GM23338 (cell line): ENCODE results near the gene NEK8. TPM values are rescaled to one million over a fixed set of nuclear protein-coding genes. Genes with fewer than 3 reads are reported as not detected.

Experiments
- ATAC-seq: fragments of 200-7000 bp; cut with Tn5 transposase; 3 replicates; pipeline ENCODE4 v1.9.1; 2020
- DNase-seq: peaks from one replicate; pipeline ENCODE4 v3.0.0-alpha.2; 2015; ENCODE audit warnings: low spot score
- H2AFZ ChIP-seq: fragments of 200-600 bp; sonication (generic); 2 replicates; pipeline ENCODE4 v1.8.0; 2016; ENCODE audit warnings: antibody characterized with exemption, mild to moderate bottlenecking, moderate library complexity
- H3F3A ChIP-seq: fragments of 200-600 bp; sonication (generic); replicated peaks from 2 replicates; pipeline ENCODE4 v1.8.0; 2017; ENCODE audit warnings: antibody characterized with exemption, mixed run types, low read depth
- H3K27ac ChIP-seq: fragments of 200-600 bp; sonication (generic); 2 replicates; pipeline ENCODE4 v1.6.1; 2016; ENCODE audit warnings: low read depth
- H3K27me3 ChIP-seq: fragments of 200-600 bp; sonication (generic); 2 replicates; pipeline ENCODE4 v1.8.0; 2016; ENCODE audit warnings: mild to moderate bottlenecking, mixed run types, moderate library complexity; ENCODE audit not compliant: insufficient read depth
- H3K36me3 ChIP-seq: fragments of 200-600 bp; sonication (generic); 2 replicates; pipeline ENCODE4 v1.8.0; 2016; ENCODE audit warnings: mild to moderate bottlenecking; ENCODE audit not compliant: insufficient read depth
- H3K4me1 ChIP-seq: fragments of 200-600 bp; sonication (generic); 2 replicates; pipeline ENCODE4 v1.8.0; 2016; ENCODE audit warnings: mild to moderate bottlenecking, moderate library complexity; ENCODE audit not compliant: insufficient read depth
- H3K4me2 ChIP-seq: fragments of 200-600 bp; sonication (generic); 2 replicates; pipeline ENCODE4 v1.7.1; 2017; ENCODE audit warnings: mixed run types
- H3K4me3 ChIP-seq: fragments of 200-600 bp; sonication (generic); 2 replicates; pipeline ENCODE4 v1.6.1; 2016; ENCODE audit warnings: mixed run types
- H3K79me2 ChIP-seq: fragments of 200-600 bp; sonication (generic); replicated peaks from 2 replicates; pipeline ENCODE4 v1.8.0; 2017; ENCODE audit warnings: mild to moderate bottlenecking; ENCODE audit not compliant: insufficient read depth
- H3K9me2 ChIP-seq: fragments of 200-600 bp; sonication (generic); 2 replicates; pipeline ENCODE4 v1.8.0; 2017; ENCODE audit not compliant: insufficient read depth
- H4K20me1 ChIP-seq: fragments of 200-600 bp; sonication (generic); replicated peaks from 2 replicates; pipeline ENCODE4 v1.8.0; 2017; ENCODE audit warnings: mild to moderate bottlenecking; ENCODE audit not compliant: insufficient read depth
- H3K27ac Mint-ChIP-seq: 2 replicates; pipeline ENCODE4 v1.8.0; 2020; ENCODE audit warnings: inconsistent platforms, mild to moderate bottlenecking, moderate library complexity, mixed read lengths
- H3K27me3 Mint-ChIP-seq: 3 replicates; pipeline ENCODE4 v1.8.0; 2022; ENCODE audit warnings: low read depth, mild to moderate bottlenecking, moderate library complexity, mixed read lengths, inconsistent platforms; ENCODE audit not compliant: insufficient read depth, poor library complexity
- H3K36me3 Mint-ChIP-seq: 3 replicates; pipeline ENCODE4 v1.8.0; 2021; ENCODE audit warnings: low read depth, mild to moderate bottlenecking, inconsistent platforms, moderate library complexity, mixed read lengths
- H3K4me1 Mint-ChIP-seq: 3 replicates; pipeline ENCODE4 v1.8.0; 2020; ENCODE audit warnings: mild to moderate bottlenecking, inconsistent platforms, mixed read lengths
- H3K4me3 Mint-ChIP-seq: 3 replicates; pipeline ENCODE4 v1.8.0; 2021; ENCODE audit warnings: moderate library complexity, mild to moderate bottlenecking, inconsistent platforms, mixed read lengths
- H3K9me3 Mint-ChIP-seq: 3 replicates; pipeline ENCODE4 v1.8.0; 2020; ENCODE audit warnings: moderate library complexity, mild to moderate bottlenecking, inconsistent platforms, mixed read lengths
- CREB1 ChIP-seq: fragments of 250-450 bp; sonication (Bioruptor Pico); IDR thresholded peaks from 2 replicates; pipeline ENCODE4 v1.5.0; 2020; ENCODE audit warnings: low read depth, mild to moderate bottlenecking, moderate library complexity
- EZH2 ChIP-seq: fragments of 200-600 bp; sonication (generic); IDR thresholded peaks from one replicate; pipeline ENCODE4 v1.8.0; 2017; ENCODE audit warnings: antibody characterized with exemption, mild to moderate bottlenecking, low read depth; ENCODE audit not compliant: unreplicated experiment
- JUNB ChIP-seq: IDR thresholded peaks from one replicate; pipeline ENCODE4 v1.6.1; 2016; ENCODE audit warnings: antibody characterized with exemption; ENCODE audit not compliant: unreplicated experiment
- NANOG ChIP-seq: IDR thresholded peaks from 2 replicates; pipeline ENCODE4 v1.6.1; 2016; ENCODE audit warnings: antibody characterized with exemption, borderline replicate concordance
- POLR2AphosphoS5 ChIP-seq: IDR thresholded peaks from 2 replicates; pipeline ENCODE4 v1.6.1; 2016; ENCODE audit warnings: antibody characterized with exemption, low read depth
- STAT1 ChIP-seq: IDR thresholded peaks from one replicate; pipeline ENCODE4 v1.6.1; 2016; ENCODE audit warnings: antibody characterized with exemption; ENCODE audit not compliant: unreplicated experiment
- ZNF331 ChIP-seq: fragments of 250-450 bp; sonication (Bioruptor Pico); IDR thresholded peaks from 2 replicates; pipeline ENCODE4 v1.5.0; 2020; ENCODE audit warnings: low read depth, mild to moderate bottlenecking, moderate library complexity
- ZNF462 ChIP-seq: fragments of 250-450 bp; sonication (Bioruptor Pico); IDR thresholded peaks from 2 replicates; pipeline ENCODE4 v1.5.0; 2020; ENCODE audit warnings: mild to moderate bottlenecking, moderate library complexity
- polyA plus RNA-seq: library from polyadenylated mRNA; unstranded; fragments of >200 nt; fragmentation: Nextera tagmentation; extraction: Ambion mirVana; gene quantifications from 2 replicates; pipeline ENCODE4 v1.2.1, GENCODE V29; 2016
- total RNA-seq: library from RNA; depleted of rRNA; stranded (reverse); fragments of >200 nt; shearing (Covaris generic); gene quantifications from 2 replicates; pipeline ENCODE4 v1.2.3, GENCODE V29; 2014
- TF ChIP-seq, protein P1 (sequence below): IDR thresholded peaks from 2 replicates; pipeline ENCODE4 v1.6.1; 2016; ENCODE audit warnings: antibody characterized with exemption
- TF ChIP-seq, protein P2 (sequence below), 2 experiments: fragments of 200-600 bp in 1 of 2; sonication (generic) in 1 of 2; conservative IDR thresholded peaks; 2 replicates each; pipeline versions ENCODE4 v1.5.1 to v1.6.1; 2016 to 2017; ENCODE audit warnings: antibody characterized with exemption in 2 of 2, low read depth in 2 of 2, mild to moderate bottlenecking in 2 of 2, moderate library complexity in 1 of 2

The NEK8 gene
- total and polyA plus RNA-seq, 2 experiments from 2014 or later = 10.0 to 14.9 TPM

- no peaks in the 10 kb centered on the region for H3K9me3 Mint-ChIP-seq
- DNase-seq (peak; percentile 60), ATAC-seq (peak; percentile 1)
- Histone ChIP-seq H3K4me2 (peak overlapping the region; percentile 96), H3K9me2 (no peaks in the 10 kb centered on the region), H3K4me3 (peak overlapping the region; percentile 93), H3K4me1 (peaks cover 38% of the 10 kb centered on the region), H3F3A (peaks cover 53% of the 10 kb centered on the region), H3K27me3 (no peaks in the 10 kb centered on the region), H3K27ac (peak overlapping the region; percentile 99), H2AFZ (no peak overlapping the region), H3K79me2 (peaks cover 32% of the 10 kb centered on the region), H4K20me1 (peaks cover 14% of the 10 kb centered on the region), H3K36me3 (peaks cover 22% of the 10 kb centered on the region)
- peaks cover 47% of the 10 kb centered on the region for H3K4me1 Mint-ChIP-seq
- TF ChIP-seq JUNB = no peak
- TF ChIP-seq, protein P1, sequence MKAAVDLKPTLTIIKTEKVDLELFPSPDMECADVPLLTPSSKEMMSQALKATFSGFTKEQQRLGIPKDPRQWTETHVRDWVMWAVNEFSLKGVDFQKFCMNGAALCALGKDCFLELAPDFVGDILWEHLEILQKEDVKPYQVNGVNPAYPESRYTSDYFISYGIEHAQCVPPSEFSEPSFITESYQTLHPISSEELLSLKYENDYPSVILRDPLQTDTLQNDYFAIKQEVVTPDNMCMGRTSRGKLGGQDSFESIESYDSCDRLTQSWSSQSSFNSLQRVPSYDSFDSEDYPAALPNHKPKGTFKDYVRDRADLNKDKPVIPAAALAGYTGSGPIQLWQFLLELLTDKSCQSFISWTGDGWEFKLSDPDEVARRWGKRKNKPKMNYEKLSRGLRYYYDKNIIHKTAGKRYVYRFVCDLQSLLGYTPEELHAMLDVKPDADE = no peak
- no peak for TF ChIP-seq ZNF331 (CRISPR knock-in tag)
- peaks cover 50% of the 10 kb centered on the region for H3K27me3 Mint-ChIP-seq
- peaks cover 64% of the 10 kb centered on the region for H3K36me3 Mint-ChIP-seq
- peak overlapping the region; percentile 91 for H3K4me3 Mint-ChIP-seq
- peak overlapping the region; percentile 98 for H3K27ac Mint-ChIP-seq
Observed at GRCh38 chr17:28745786-28746411, 17.3 kb downstream of the NEK8 start.

DNA sequence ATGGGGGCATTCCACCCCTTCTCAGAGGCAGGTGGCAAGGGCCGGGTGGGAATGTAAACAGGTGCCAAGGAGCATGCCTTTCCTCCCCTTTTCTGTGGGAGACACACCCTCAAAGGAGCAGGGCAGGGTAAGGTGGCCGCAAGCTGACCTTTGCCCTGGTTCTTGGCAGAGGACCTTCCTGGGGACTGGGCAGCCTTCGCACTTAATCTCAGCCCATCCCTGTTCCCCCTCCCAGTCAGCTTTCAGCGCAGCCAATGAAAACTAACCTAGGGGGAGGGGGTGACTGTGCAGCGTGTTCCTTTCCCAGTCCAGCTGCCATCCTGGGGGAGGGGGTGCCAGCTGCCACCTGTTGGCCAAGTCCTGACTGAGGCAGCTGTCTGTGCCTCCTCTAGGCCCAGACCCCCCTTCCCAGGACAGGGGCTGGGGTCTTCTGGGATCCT, 18.0 kb downstream of the NEK8 start:
- DNase-seq (peak; percentile 63), ATAC-seq (peak; percentile 2)
- Histone ChIP-seq H3F3A (peaks cover 59% of the 10 kb centered on the region), H3K4me2 (peak overlapping the region; percentile 96), H3K4me3 (peak overlapping the region; percentile 93), H3K27ac (peak overlapping the region; percentile 99), H3K27me3 (no peaks in the 10 kb centered on the region), H3K9me2 (no peaks in the 10 kb centered on the region), H3K79me2 (peaks cover 32% of the 10 kb centered on the region), H2AFZ (no peak overlapping the region), H4K20me1 (peaks cover 20% of the 10 kb centered on the region), H3K4me1 (peaks cover 38% of the 10 kb centered on the region), H3K36me3 (peaks cover 28% of the 10 kb centered on the region)
- peak overlapping the region; percentile 91 for H3K4me3 Mint-ChIP-seq
- H3K27ac Mint-ChIP-seq = peak overlapping the region; percentile 98
- peaks cover 48% of the 10 kb centered on the region for H3K27me3 Mint-ChIP-seq
- no peaks in the 10 kb centered on the region for H3K9me3 Mint-ChIP-seq
- H3K36me3 Mint-ChIP-seq = peaks cover 71% of the 10 kb centered on the region
- H3K4me1 Mint-ChIP-seq = peaks cover 47% of the 10 kb centered on the region
- TF ChIP-seq ZNF462 = no peak
- no peak for TF ChIP-seq STAT1
- no peak for TF ChIP-seq POLR2AphosphoS5
- TF ChIP-seq CREB1 (CRISPR knock-in tag) = no peak
- no peak for TF ChIP-seq EZH2
- TF ChIP-seq, protein P2, sequence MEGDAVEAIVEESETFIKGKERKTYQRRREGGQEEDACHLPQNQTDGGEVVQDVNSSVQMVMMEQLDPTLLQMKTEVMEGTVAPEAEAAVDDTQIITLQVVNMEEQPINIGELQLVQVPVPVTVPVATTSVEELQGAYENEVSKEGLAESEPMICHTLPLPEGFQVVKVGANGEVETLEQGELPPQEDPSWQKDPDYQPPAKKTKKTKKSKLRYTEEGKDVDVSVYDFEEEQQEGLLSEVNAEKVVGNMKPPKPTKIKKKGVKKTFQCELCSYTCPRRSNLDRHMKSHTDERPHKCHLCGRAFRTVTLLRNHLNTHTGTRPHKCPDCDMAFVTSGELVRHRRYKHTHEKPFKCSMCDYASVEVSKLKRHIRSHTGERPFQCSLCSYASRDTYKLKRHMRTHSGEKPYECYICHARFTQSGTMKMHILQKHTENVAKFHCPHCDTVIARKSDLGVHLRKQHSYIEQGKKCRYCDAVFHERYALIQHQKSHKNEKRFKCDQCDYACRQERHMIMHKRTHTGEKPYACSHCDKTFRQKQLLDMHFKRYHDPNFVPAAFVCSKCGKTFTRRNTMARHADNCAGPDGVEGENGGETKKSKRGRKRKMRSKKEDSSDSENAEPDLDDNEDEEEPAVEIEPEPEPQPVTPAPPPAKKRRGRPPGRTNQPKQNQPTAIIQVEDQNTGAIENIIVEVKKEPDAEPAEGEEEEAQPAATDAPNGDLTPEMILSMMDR (conservative IDR thresholded peaks at IDR 0.05; ENCODE audit: low read depth in 2 of 2) = no peak
- TF ChIP-seq, protein P1 = no peak
- no peak for TF ChIP-seq NANOG
